Right ventricle myocardium superior (tissue), 1 donor: Measurements from ENCODE around the gene TOR4A. TPM values are rescaled to one million over a fixed set of nuclear protein-coding genes. Genes with fewer than 3 reads are reported as not detected.

Source experiments
- ATAC-seq: fragments of 200-7000 bp; cut with Tn5 transposase; one replicate; pipeline ENCODE4 v1.9.1; 2020; ENCODE audit warnings: mild to moderate bottlenecking; ENCODE audit not compliant: poor library complexity
- DNase-seq: peaks from one replicate; pipeline ENCODE4 v3.0.0-alpha.2; 2020
- intact Hi-C: fragments of 100-400 bp; cut with DNase I; formaldehyde crosslinking; loops from one replicate; pipeline ENCODE4 v1.11.2; 2022
- total RNA-seq: library from RNA; stranded (reverse); fragmentation: NEBNext Ultra II Directional; extraction: Animal tissue kit (Norgen Biotek cat#: 25700); gene quantifications from one replicate; pipeline ENCODE4 v1.2.1, GENCODE V29; 2021
- donor health status: DM: no; HTN: yes; CAD: no; lungs with severe emphysema.

The TOR4A gene
- total RNA-seq, 1 donor from 2014 or later = 16.6 TPM

DNA sequence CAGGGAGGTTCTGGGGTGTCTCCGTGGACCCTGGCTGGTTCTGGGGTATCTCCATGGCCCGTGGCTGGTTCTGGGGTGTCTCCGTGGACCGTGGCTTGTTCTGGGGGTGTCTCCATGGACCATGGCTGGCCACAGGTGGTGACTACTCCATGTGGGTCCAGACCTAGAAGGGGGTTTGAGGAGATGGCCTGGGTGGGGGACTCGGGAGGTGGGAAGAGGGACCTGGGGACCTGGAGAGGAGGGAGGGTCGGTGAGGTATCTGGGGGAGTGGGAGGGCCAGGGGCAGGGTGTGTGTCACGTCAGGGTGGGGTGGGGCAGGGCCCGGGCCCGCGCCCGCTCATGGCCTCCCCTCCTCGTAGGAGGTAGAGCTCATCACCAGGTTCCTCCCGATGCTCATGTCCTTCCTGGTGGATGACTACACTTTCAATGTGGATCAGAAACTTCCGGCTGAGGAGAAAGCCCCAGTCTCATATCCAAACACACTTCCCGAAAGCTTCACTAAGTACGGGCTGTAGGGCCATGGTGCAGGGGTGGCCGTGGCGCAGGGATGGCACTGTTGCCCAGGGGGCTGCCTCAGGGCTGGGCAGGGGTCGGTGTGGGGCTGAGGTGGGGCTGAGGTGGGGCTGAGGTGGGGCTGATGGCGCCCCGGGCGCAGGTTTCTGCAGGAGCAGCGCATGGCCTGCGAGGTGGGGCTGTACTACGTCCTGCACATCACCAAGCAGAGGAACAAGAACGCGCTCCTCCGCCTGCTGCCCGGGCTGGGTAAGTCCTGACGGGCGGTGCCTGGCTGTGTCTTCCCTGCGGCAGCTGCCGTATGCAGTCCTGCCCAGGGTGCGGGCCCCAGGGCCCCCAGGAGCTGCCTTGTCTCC, 10.7 kb upstream of the TOR4A start:
- DNase-seq = no peak
- no peak for ATAC-seq
- intact Hi-C loops = no loop called here

DNA sequence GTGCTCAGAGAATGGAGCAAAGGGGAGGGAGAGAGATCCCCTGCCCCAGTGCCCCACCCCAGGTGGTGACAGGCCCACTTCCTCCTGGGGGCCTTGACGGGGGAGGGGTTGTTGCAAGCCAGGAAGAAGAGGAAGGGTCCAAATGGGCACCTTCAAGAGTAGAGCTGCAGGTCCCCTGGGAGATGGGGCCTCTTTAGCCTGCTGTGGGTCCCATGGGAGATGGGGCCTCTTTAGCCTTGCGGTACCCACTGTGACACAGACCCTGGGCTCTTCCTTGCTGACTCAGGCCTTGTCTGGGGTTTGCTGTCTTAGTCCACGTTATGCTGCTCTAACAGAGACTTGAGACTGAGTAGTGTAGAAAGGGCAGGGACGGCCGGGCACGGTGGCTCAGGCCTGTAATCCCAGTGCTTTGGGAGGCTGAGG, 9.6 kb upstream of the TOR4A start:
- intact Hi-C loops = no loop called here
- ATAC-seq = no peak

DNA sequence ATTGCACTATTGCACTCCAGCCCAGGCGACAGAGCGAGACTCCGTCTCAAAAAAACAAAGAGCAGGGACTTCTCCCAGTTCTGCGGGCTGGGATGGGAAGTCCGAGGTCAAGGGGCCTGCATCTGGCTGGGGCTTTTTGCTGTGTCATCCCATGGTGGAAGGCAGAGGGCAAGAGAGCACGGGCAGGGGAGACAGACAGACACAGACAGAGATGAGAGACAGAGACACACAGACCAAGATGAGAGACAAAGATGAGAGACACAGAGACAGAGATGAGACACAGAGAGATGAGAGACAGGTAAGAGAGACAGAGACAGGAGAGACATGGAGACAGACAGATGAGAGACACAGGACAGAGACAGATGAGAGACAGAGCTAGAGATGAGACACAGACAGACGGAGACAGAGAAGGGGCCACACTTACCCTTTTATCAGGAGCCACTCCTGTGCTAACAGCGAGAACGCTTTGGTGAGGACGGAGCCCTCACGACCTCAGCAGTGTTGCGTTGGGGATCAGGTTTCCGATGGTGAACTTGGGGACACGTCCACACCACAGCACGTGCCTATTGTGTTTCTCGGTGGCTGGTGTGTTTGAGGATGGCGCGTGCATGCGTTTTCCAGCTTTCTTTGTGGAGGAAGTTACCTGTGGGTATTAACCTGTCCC, 8.9 kb upstream of the TOR4A start:
- DNase-seq (no peak), ATAC-seq (peak; percentile 8)
- intact Hi-C loops = no loop called here

More for the DNA sequence above, 9.6 kb upstream of the TOR4A start:
- DNase-seq = no peak

DNA sequence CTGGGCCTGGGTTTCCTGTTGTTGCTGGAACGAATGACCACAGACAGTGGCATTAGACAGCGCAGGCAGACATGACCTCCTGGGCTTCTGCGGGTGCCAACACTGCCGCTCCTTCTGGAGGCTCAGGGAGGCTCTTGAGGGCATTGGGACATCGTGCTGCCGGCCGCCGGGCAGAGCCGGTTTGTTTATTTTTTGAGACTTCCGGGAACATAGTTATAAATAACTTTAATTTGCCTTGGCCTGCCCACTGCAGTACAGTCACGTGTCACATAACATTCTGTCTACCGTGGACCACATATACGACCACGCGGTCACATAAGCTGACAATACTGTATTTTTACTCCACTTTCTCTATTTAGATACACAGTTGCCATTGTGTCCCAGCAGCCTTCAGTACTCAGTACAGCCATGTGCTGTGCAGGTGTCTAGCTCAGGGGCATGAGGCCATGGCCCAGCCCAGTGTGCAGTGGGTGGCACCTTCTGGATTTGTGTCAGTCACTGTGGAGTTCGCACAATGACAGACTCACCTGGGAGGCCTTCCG, 8.2 kb upstream of the TOR4A start:
- DNase-seq (no peak), ATAC-seq (peak; percentile 75)
- intact Hi-C loops = no loop called here

DNA sequence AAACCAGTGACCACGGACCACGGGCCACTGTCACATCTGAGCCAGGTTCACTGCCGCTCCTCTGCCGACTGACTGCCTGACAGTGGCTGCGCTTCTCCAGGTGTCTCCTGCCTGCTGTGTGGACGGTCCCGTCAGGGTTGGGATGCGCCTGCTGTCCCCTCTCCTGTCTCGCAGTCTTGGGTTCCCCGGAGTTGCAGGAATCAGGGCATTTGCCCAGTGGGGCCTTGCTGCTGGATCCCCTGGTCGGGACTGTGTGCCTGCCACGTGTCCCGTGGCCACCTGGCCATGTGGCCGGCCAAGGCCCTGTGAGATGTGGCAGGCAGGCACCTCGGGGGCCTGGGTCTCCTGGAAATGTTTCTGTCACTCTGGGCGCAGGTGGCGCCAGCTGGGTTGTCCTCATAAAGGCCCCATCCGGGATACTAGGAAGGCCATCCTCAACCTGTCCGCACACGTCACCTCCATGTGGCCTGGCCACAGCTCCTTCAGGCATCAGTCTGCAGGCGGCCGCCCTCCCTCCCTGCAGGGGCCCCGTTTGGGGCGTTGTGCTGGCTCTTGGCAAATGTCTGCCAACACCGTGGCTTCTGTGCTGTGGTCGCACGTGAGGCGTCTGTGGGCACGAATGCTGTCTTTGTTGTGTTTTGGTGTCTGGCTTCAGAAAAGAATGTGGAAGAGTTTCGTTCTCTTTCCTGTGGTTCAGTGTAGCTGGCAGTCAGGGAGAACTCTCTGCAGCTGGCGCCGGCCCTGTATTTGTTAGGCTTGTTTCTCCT, 6.4 kb upstream of the TOR4A start:
- intact Hi-C loops = no loop called here
- DNase-seq = no peak

DNA sequence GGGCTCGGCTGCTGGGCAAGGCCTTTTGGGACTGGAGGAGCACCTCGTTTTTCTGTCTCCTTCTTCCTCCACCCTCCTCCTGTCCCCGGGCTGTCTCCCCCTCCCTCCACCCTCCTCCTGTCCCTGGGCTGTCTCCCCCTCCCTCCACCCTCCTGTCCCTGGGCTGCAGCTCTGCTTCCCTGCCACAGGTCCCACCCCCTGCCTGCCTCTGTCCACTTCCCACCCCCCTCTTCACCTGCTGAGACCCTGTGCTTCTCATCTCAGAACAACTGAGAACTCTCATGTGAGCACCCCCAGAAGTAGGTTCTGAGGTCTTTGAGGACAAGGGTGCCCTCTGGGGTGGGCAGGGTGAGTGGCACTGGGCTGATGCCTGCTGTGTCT, 5.8 kb upstream of the TOR4A start:
- no peak for DNase-seq
- intact Hi-C loops = no loop called here
- no peak for ATAC-seq

More for the DNA sequence above, 6.4 kb upstream of the TOR4A start:
- peak; percentile 8 for ATAC-seq

DNA sequence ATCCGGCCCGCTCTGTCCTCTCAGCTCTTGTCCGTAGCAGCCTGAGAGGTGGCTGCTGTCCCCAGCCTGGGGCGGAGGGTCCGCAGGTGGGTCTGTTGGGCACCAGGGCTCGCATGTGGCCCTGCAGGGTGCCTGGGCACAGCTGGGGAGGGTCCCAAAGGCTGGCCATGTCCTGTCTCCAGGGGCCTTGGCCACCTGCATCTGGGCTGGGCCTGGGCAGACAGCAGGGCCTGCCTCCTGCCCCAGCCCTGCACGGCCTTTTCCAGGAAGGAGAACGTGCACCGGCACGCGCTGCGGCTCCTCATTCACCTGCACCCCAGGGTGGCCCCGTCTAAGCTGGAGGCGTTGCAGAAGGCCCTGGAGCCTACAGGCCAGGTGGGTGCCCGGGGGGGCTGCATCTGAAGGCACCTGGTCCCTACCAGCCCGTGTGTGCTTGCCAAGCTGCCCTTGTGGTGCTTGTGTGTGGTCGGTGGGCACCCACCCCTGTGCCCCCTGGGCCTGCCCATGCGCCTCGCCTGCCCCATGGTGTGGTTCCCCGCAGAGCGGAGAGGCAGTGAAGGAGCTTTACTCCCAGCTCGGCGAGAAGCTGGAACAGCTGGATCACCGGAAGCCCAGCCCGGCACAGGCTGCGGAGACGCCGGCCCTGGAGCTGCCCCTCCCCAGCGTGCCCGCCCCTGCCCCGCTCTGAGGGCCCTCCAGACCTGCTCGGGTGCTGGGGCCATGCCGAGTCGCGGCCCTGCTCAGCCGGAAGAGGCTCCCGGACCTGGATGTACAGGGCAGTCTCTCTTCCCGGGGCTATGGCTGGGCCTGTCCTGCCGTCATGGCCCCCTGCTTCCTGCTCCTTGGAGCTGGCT, 5.1 kb upstream of the TOR4A start:
- intact Hi-C loops = no loop called here
- no peak for ATAC-seq
- no peak for DNase-seq

DNA sequence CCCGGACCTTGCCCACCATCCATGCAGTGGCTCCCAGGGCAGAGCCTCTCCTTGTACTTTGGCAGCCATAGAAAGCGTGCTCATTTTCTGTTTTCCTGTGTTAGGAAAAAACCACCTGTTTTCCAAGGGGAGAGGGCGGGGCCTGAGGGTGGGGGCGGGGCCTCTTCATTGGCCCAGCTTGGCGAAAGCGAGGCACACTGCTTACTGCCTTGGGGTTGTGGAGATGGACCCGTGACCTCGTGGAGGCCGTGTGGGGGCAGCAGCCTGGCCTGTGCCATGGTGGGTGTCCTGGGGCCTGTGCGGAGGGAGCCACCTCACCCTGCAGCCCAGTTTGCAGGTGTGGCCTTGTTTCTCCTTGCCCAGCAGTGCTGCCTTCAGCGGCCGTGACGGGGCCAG, 4.4 kb upstream of the TOR4A start:
- ATAC-seq (no peak), DNase-seq (no peak)
- intact Hi-C loops = no loop called here

DNA sequence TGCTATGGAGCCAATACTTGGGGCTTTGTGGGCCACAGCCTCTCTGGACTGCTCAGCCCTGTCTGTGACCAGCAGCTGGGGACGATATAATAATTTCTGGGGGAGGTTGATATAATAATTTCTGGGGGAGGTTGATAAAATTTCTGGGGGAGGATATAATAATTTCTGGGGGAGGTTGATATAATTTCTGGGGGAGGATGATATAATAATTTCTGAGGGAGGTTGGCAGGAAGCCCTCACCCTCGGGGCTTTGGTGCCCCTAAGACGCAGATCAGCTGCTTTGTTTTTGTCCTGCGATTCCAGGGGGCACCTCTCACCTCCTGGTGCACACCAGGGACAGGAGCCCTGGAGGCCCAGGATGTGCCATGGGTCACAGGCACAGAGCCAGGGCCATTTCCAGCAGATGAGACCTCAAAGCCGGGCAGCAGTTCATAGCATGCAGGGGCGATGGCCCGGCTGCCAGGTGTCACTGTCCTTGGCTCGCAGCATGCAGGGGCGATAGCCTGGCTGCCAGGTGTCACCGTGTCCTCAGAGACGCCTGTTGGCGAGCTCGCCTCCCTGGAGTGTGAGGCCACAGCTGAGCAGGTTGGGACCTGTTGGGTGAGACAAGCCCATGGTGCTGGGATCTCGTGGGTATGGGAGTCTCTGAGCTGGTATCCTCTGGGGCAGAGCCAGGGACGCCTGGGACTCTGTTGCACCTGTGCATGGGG, 3.8 kb upstream of the TOR4A start:
- DNase-seq (no peak), ATAC-seq (no peak)
- intact Hi-C loops = no loop called here

DNA sequence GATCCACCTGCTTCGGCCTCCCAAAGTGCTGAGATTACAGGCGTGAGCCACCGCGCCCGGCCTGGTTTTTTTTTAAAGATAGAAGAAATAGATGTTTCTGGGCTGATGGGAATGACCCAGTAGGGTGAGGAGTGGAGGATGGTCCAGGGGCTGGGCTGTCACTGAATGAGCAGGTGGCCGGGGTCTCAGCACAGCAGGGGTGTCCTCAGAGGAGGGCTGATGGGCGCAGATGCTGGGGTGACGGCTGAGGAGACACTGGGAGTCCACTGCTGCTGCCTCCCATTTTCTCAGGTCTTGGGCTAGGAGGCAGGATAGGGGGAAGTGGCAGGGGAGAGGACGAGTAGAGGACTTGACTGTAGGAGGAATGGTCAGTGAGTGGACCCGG, 2.3 kb upstream of the TOR4A start:
- DNase-seq (no peak), ATAC-seq (no peak)
- intact Hi-C loops = no loop called here

DNA sequence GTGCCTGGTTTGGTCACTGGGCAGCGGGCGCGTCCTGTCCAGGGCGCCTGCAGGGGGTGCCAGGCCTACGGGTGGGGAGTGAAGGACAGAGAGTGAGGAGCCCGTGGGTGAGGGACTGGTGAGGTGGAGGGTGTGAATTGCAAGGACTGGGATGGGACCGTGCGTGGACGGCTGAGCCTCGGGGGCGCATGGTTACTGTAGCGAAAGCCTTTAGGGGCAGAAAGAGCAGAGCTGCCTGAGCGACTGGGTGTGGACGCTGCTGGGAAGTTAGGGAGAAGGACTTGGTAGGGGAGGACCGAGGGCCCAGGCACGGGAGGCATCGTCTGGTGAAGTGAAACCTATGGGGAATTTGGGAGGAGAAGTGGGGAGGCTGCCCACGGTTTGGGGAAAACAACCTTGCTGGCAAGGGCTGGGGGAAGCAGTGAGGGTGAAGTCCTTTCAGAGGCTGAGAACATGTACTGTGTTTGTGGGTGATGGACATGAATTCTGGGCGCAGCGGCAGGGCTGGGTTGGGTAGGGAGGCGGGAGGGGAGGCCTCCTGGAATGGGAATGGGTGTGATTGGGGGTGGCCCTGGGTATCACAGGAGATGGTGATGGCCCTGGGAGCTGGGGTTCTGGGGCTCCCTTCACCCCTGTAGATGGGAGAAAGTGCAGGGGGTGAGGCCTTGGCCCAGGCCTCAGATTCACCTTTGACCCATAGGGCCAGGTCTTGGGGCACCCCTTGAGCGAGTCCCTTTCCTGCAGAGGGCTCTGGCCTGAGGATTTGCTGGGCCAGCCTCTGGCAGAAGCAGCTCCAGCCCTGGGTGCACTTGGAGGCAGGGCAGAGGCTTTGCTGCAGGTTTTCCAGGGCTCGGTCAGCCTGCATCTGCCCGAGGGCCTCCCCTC, 1.7 kb upstream of the TOR4A start:
- intact Hi-C loops = no loop called here
- DNase-seq (no peak), ATAC-seq (no peak)

DNA sequence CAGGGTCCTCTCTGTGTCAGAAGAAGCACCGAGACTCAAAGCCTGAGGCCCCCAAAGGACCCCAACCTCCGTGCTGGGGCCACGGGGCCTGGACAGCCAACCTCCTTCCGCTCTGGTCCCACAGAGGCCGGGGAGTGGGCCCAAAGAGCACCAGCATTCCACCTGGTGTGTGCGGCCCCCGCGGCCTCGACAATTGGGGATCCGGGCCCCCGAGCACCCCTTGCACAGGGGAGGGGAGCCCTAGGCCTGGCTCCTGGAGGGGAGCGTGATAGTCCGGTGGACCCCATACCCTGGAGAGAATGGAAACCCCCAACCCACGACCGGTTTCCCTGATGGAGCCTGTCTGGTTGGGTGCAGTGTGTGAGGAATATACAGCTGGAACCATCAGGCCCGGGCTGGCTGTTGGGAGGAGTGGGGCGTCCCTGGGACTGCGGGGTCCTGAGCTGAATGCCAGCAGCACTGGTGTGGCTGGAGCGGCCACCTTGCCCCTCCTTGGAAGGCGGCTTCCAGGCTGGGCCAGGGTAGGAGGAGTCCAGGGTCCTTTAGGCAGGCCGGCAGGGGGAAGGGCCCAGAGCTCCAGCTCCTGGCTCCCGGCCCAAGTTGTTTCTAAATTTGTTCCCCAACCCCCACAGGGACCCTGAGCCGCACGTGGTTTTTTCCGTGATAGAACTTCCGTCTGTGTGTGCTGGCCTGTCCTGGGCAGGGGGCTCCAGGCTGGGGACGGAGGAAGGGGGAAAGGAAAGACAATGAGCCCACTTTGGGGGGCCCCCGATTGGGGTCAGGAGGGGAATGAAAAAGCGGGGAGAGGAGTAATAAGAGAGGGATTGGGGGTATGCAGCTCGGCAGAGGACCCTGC, 825 bp upstream of the TOR4A start:
- DNase-seq (peak; percentile 91), ATAC-seq (peak; percentile 84)
- intact Hi-C loops = no loop called here

DNA sequence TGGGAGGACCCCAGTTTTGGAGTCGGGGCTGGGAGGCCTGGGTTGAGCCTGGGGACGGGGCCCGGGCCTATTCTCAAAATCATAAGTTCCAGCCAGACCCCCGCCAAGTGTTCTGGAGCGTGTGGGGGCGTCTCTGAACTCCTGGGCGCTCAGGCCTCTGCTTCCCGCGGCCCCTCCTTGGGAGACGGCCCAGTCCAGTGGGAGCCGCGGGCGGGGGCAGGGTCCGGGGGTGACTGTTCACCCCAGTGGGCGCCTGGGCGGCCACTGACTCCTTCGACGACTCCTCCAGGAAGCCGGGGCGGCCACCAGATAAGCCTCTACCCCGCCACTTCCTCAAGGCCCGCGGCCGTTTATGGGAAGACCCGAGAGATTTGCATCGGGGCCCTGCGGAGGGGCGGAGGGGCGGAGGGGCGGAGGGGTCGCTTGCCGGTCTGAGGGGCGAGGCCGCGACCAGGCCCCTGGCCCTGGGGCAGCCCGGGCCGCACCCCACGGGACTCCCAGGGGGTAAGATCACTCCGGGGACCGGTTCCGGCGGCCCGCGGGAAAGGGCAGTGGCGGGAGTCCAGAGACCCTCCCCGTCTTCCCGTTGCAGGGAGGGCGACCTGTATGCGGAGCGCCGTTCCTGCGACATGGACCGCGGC, 655 bp downstream of the TOR4A start:
- intact Hi-C loops = no loop called here
- ATAC-seq = peak; percentile 2
- DNase-seq = no peak

DNA sequence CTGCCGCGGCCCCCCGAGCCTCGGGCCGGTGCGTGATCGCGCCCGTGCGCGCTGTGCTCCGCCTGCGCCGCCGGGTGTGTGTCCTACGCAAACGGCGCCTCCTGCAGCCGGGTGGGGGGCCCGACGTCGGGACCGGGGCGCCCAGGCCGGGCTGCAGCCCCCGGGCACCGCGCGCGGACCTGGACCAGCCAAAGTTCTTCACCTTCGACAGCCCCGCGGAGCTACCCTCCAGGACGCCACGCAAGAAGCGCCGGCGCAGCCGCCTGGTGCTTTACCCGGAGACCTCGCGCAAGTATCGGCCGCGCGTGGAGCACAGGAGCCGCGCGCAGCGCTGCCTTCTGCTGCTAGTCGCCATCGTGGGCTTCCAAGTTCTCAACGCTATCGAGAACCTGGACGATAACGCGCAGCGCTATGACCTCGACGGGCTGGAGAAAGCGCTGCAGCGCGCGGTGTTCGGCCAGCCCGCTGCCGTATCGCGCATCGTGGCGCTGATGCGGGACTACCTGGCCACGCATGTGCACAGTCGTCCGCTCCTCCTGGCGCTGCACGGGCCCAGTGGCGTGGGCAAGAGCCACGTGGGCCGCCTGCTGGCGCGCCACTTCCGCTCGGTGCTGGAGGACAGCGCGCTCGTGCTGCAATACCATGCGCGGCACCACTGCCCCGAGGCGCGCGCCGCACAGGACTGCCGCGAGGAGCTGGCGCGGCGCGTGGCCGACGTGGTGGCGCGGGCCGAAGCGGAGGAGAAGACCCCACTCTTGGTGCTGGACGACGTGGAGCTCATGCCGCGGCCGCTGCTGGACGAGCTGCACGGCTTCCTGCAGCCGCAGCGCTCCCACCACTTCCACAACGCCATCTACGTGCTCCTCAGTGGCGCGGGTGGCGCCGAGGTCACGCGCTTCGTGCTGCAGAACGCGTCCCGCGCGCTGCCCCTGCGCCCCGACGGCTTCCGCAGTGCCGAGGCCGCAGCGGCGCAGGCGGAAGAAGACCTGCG, 1.5 kb downstream of the TOR4A start:
- intact Hi-C loops = no loop called here
- ATAC-seq (no peak), DNase-seq (no peak)
